Ishikawa (cell line): ENCODE measurements around the gene SLX9.

Experiments used
- CREB1 ChIP-seq: IDR thresholded peaks from 2 replicates; pipeline ENCODE4 v1.6.1; 2012; ENCODE audit warnings: low read depth
- MAX ChIP-seq: IDR thresholded peaks from 2 replicates; pipeline ENCODE4 v1.6.1; 2012
- TF ChIP-seq, protein P1 (sequence below): IDR thresholded peaks from 2 replicates; pipeline ENCODE4 v1.6.1; 2012; ENCODE audit warnings: low read depth, mild to moderate bottlenecking

DNA sequence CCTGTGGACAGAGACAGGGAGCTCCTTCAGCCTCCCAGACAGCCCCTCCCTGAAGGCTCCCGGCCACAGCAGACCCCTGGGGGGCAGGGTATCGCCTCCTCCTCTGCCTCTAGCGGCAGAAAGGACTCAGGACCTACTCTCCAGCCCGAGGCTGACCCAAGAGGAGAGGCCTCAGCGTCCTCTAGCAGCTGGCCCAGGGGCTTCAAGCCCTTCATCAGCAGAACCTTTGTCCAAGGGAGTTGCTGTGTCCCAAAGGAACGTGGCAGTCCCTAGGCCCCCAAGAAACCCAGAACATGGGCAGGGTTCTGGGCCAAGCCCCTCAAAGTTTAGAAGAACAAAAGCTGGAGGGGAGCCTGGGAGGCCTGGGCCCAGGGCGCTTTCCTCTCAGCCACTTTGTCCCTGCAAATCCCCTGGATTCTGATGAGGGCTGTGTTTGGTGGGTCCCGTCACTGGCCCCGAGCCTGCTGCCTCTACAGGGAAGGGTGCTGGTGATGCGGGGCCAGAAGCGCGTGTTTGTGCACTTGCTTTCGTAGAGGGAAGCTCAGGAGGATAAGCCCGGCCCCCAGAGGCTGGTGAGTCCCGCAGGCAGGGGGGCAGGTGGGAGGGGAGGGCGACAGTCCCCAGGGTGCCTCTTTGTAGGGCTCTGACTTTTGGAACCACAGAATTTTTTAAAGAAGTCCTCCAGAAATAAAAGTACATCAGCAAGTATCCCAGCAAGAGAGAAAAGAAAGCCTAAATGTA is 32.4 kb upstream of the SLX9 start:
- TF ChIP-seq MAX, result no peak
- TF ChIP-seq CREB1, result no peak
- TF ChIP-seq, protein P1, sequence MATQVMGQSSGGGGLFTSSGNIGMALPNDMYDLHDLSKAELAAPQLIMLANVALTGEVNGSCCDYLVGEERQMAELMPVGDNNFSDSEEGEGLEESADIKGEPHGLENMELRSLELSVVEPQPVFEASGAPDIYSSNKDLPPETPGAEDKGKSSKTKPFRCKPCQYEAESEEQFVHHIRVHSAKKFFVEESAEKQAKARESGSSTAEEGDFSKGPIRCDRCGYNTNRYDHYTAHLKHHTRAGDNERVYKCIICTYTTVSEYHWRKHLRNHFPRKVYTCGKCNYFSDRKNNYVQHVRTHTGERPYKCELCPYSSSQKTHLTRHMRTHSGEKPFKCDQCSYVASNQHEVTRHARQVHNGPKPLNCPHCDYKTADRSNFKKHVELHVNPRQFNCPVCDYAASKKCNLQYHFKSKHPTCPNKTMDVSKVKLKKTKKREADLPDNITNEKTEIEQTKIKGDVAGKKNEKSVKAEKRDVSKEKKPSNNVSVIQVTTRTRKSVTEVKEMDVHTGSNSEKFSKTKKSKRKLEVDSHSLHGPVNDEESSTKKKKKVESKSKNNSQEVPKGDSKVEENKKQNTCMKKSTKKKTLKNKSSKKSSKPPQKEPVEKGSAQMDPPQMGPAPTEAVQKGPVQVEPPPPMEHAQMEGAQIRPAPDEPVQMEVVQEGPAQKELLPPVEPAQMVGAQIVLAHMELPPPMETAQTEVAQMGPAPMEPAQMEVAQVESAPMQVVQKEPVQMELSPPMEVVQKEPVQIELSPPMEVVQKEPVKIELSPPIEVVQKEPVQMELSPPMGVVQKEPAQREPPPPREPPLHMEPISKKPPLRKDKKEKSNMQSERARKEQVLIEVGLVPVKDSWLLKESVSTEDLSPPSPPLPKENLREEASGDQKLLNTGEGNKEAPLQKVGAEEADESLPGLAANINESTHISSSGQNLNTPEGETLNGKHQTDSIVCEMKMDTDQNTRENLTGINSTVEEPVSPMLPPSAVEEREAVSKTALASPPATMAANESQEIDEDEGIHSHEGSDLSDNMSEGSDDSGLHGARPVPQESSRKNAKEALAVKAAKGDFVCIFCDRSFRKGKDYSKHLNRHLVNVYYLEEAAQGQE, result no peak
